ENCODE measurements around the gene RPS3. TPM values are rescaled to one million over a fixed set of nuclear protein-coding genes. Genes with fewer than 3 reads are reported as not detected.

Gene RPS3
- total RNA-seq, 2 experiments from 2014 or later = 4,009 to 4,247 TPM

GRCh38 chr11:75442161-75442885 is 43.0 kb downstream of the RPS3 start:
- CTCF ChIA-PET = interaction anchor here (0.6 to 8.3 kb wide), 3 partner anchors 9 to 90 kb away, joined by 3 to 101 read pairs (median 3); no protein-coding TSS in a partner anchor
- POLR2A ChIA-PET = no interaction called here

GRCh38 chr11:75443043-75443442 is 43.7 kb downstream of the RPS3 start:
- POLR2A ChIA-PET = no interaction called here
- CTCF ChIA-PET = interaction anchor here (1.0 to 8.3 kb wide), 3 partner anchors 8 to 89 kb away, joined by 3 to 101 read pairs (median 3); no protein-coding TSS in a partner anchor

GRCh38 chr11:75445315-75445953 is 46.1 kb downstream of the RPS3 start:
- ChIA-PET CTCF (interaction anchor here (0.7 to 8.3 kb wide), 16 partner anchors 11 to 169 kb away, joined by 3 to 101 read pairs (median 4); partner anchors contain the start of gene GDPD5), POLR2A (no interaction called here)

DNA sequence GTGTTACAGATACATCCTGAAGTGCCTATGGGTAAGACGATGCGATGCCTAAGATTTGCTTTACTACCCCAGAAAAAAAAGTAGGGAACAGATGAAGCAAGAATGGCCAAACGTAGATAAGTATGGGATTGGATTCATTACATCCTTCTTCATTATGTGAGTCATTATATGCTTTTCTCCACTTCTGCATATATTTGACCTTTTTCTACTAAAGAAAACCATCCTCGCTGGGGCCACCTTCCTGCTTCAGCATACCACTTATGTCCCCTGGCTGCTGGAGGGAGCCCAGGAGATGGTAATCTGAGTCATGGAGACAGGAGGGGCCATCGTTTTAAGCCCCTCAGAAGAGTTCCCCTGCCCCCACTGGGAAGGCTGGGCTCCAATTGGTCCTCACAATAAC is 48.1 kb downstream of the RPS3 start:
- CTCF ChIA-PET = no interaction called here

GRCh38 chr11:75449271-75449670 is 50.0 kb downstream of the RPS3 start:
- ChIA-PET POLR2A (interaction anchor here (0.6 kb wide), 1 partner anchor 24 kb away, joined by 3 read pairs; no protein-coding TSS in a partner anchor), CTCF (no interaction called here)

More for the DNA sequence above, 48.1 kb downstream of the RPS3 start:
- POLR2A ChIA-PET = no interaction called here

GRCh38 chr11:75449776-75450175 is 50.5 kb downstream of the RPS3 start:
- ChIA-PET POLR2A (interaction anchor here (0.6 kb wide), 1 partner anchor 24 kb away, joined by 3 read pairs; no protein-coding TSS in a partner anchor), CTCF (no interaction called here)

DNA sequence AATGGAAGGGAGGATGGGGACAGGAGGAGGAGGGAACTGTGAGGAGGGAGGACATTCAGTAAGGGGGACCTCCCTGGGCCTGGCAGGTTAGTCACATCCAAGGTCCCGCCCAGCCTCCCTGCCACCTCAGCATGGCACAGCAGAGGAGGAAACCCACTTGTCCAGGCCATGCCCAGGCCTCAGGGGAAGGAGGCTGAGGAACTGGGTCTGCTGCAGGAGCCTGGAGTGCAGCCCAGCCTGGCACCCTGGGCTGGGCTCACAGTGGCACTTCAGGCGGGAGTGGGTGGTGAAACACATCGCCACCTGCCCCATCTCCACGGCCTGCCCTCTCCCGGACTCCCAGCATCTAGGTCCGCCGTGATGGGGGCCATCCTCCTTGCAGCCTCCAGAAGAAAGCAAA is 50.9 kb downstream of the RPS3 start:
- ChIA-PET CTCF (interaction anchor here (1.2 kb wide), 1 partner anchor 87 kb away, joined by 3 read pairs; no protein-coding TSS in a partner anchor), POLR2A (no interaction called here)

DNA sequence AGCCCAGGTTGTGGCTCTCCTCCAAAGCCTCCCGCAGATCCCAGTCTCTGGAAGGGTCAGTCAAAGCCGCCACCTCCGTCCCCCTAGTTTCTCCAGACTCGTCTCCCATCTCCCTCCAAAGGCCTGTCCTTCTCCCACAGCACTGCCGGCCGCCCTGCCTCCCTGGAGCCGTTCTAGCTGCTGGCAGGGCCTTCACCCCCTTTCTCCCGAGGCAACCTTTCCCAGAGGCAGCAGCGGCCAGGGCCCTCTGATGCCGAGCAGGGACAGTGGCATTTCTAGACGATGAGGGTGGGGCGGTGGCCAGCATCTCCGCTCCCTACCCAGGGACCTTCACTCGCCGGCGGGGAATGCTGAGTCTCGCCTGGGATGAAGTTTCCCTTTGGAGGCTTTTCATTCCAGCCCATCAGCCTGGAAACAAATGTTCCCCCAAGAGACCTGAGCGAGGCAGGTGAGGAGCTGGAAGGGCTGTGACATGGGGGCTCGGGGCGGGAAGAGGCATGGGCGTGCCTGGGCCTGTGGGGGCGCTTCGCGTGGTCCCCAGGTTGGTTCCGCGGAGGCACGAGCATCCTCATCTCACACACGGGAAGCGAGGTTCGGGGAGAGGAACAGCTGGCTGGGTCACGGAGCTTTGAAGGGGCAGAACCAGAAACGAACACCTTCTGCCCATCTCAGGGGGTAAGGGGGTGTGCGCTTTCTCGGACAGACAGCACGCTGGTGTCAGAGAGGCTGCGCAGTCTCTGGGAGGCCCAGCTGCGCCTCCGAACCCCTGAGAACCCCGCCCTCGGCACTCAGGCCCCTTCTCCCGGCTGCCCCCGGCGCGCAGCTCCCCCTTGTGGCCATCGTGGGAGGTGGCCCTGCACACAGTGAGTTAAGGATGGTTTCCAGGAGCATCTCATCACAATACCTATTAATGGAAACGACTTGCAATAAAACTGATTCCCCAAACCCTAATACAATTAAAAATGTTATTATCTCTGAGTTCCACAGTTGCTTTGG is 51.8 kb downstream of the RPS3 start:
- ChIA-PET CTCF (interaction anchor here (0.7 to 1.3 kb wide), 4 partner anchors 8 to 86 kb away, joined by 3 to 4 read pairs (median 3); no protein-coding TSS in a partner anchor), POLR2A (no interaction called here)

GRCh38 chr11:75453916-75454655 is 54.8 kb downstream of the RPS3 start:
- ChIA-PET CTCF (interaction anchor here (0.6 kb wide), 2 partner anchors 21 to 224 kb away, joined by 3 to 5 read pairs; partner anchors contain the start of gene KLHL35), POLR2A (no interaction called here)

GRCh38 chr11:75454987-75455386 is 55.7 kb downstream of the RPS3 start:
- CTCF ChIA-PET = interaction anchor here (0.6 kb wide), 2 partner anchors 22 to 223 kb away, joined by 3 to 5 read pairs; partner anchors contain the start of gene KLHL35
- POLR2A ChIA-PET = no interaction called here

Other genes starting within 250 kb of the RPS3 start
- not detected for gene SLCO2B1, start 248.4 kb upstream of the RPS3 start, total RNA-seq
- under 1 TPM; 0.13 to 0.19 TPM for gene TPBGL, start 158.7 kb upstream of the RPS3 start, total RNA-seq
- gene ARRB1, start 47.9 kb upstream of the RPS3 start, total RNA-seq = 10 to 100 TPM; 10.3 to 13.0 TPM
- gene KLHL35, start 33.7 kb downstream of the RPS3 start, total RNA-seq = under 1 TPM; 0.44 to 0.55 TPM
- 1 to 10 TPM; 7.2 to 7.3 TPM for gene GDPD5, start 126.4 kb downstream of the RPS3 start, total RNA-seq
- gene SERPINH1, start 162.7 kb downstream of the RPS3 start, total RNA-seq = 10 to 100 TPM; 19.3 to 20.6 TPM